Uterus (tissue), 4 donors: ENCODE measurements around the gene ARFGAP2. TPM values are rescaled to one million over a fixed set of nuclear protein-coding genes. Genes with fewer than 3 reads are reported as not detected.

Experiments
- DNase-seq, 2 donors: peaks; one replicate each; pipeline ENCODE4 v3.0.0-alpha.2; 2019 to 2020
- H3K27ac ChIP-seq, 2 donors: fragments of 200-600 bp; sonication (generic); 1 replicate in 1 of 2; 2 replicates in 1 of 2; pipeline ENCODE4 v1.5.1; 2016 to 2018
- H3K27me3 ChIP-seq, 2 donors: fragments of 200-600 bp; sonication (generic); one replicate each; pipeline ENCODE4 v1.5.1; 2018 to 2019; ENCODE audit warnings: control low read depth in 1 of 2
- H3K36me3 ChIP-seq, 2 donors: fragments of 200-600 bp; sonication (generic); one replicate each; pipeline ENCODE4 v1.5.1; 2019; ENCODE audit warnings: control low read depth in 1 of 2
- H3K4me1 ChIP-seq, 2 donors: fragments of 200-600 bp; sonication (generic); one replicate each; pipeline ENCODE4 v1.5.1; 2018 to 2019; ENCODE audit warnings: control low read depth in 1 of 2
- H3K4me3 ChIP-seq, 2 donors: fragments of 200-600 bp; sonication (generic); 1 replicate in 1 of 2; 2 replicates in 1 of 2; pipeline ENCODE4 v1.5.1; 2018 to 2019; ENCODE audit warnings: mild to moderate bottlenecking in 1 of 2
- H3K9me3 ChIP-seq, 2 donors: fragments of 200-600 bp; sonication (generic); one replicate each; pipeline ENCODE4 v1.5.1; 2019; ENCODE audit warnings: control low read depth in 1 of 2
- POLR2A ChIP-seq, 2 donors: fragments of 450-650 bp; IDR thresholded peaks; one replicate each; pipeline ENCODE4 v1.6.1; 2016; ENCODE audit warnings: antibody characterized with exemption in 2 of 2, mild to moderate bottlenecking in 1 of 2, moderate library complexity in 1 of 2
- intact Hi-C: fragments of 100-400 bp; cut with DNase I; formaldehyde crosslinking; loops from one replicate; pipeline ENCODE4 v1.15.1; 2023; ENCODE audit warnings: low total_unique reads
- total RNA-seq, 4 donors: library from RNA; depleted of rRNA in 3 of 4; stranded (reverse); fragments of >200 nt in 3 of 4; gene quantifications; one replicate each; pipeline versions ENCODE4 v1.1.0 to v1.2.4, GENCODE V29; 2014 to 2023
- TF ChIP-seq, protein P1 (sequence below), 4 experiments: fragments of 200-600 bp in 2 of 4; fragments of 450-650 bp in 2 of 4; sonication (generic) in 2 of 4; IDR thresholded peaks; one replicate each; pipeline ENCODE4 v1.5.1; 2016 to 2019; ENCODE audit warnings: antibody characterized with exemption in 4 of 4, mild to moderate bottlenecking in 2 of 4, moderate library complexity in 1 of 4
- donor health status: DM: yes; HTN: yes; CAD: no.

Gene ARFGAP2
- total RNA-seq, 4 donors from 2014 or later: 57.4 to 243 (median 151) TPM

- no peaks in the 10 kb centered on the region for H3K36me3 ChIP-seq
- TF ChIP-seq, protein P1, sequence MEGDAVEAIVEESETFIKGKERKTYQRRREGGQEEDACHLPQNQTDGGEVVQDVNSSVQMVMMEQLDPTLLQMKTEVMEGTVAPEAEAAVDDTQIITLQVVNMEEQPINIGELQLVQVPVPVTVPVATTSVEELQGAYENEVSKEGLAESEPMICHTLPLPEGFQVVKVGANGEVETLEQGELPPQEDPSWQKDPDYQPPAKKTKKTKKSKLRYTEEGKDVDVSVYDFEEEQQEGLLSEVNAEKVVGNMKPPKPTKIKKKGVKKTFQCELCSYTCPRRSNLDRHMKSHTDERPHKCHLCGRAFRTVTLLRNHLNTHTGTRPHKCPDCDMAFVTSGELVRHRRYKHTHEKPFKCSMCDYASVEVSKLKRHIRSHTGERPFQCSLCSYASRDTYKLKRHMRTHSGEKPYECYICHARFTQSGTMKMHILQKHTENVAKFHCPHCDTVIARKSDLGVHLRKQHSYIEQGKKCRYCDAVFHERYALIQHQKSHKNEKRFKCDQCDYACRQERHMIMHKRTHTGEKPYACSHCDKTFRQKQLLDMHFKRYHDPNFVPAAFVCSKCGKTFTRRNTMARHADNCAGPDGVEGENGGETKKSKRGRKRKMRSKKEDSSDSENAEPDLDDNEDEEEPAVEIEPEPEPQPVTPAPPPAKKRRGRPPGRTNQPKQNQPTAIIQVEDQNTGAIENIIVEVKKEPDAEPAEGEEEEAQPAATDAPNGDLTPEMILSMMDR (IDR thresholded peaks at IDR 0.05): no peak
- no peak for TF ChIP-seq POLR2A (IDR thresholded peaks at IDR 0.05)
- no peaks in the 10 kb centered on the region for H3K9me3 ChIP-seq
- intact Hi-C loops: no loop called here
- no peaks in the 10 kb centered on the region for H3K27me3 ChIP-seq
- H3K27ac ChIP-seq: no peak overlapping the region
- no peak overlapping the region for H3K4me3 ChIP-seq
- H3K4me1 ChIP-seq: no peaks in the 10 kb centered on the region
- no peak for DNase-seq
These were observed 44.2 kb downstream of the ARFGAP2 start for GRCh38 chr11:47132490-47132889.

DNA sequence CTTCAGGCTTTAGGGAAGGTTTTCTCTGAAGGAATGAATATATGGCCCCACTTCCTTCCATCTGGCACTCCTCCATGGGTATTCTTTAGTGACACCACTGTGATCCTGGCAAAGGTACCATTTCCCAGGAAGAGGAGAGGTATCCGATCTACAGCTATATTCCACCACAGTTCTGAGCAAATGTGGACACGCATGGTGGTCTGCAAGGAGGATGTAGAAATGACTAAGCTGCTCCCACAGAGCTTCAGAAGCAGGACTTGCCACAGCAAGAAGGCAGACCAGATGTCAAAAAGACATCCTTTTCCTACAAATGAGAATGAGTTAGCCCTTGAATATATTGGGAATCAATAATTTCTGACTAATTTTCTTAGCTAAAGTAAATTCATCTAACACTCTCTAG, 45.5 kb downstream of the ARFGAP2 start:
- TF ChIP-seq, protein P1 (IDR thresholded peaks at IDR 0.05): no peak
- TF ChIP-seq POLR2A (IDR thresholded peaks at IDR 0.05): no peak

DNA sequence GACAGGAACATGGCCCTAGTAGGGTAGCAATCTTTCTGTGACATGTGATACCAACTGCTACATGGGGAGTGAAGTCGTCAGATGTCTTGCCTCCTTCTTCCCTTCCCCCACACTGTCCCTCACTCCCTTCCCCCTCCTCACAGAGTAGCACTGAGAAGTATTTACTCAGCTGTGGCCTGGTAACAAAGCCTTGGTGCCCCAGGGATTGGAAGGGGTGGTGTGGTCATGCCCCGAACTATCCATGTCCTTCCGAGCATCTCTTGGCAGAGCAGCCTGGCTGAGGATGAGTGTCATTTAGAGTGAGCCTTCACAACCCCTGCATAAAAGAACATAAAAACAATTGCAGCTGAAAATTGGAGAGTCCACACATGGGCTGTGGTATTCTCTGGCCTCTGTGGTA, 46.1 kb downstream of the ARFGAP2 start:
- no peak for TF ChIP-seq POLR2A (IDR thresholded peaks at IDR 0.05)
- TF ChIP-seq, protein P1 (IDR thresholded peaks at IDR 0.05): no peak
- Histone ChIP-seq H3K4me1 (no peaks in the 10 kb centered on the region), H3K4me3 (no peak overlapping the region), H3K27me3 (no peaks in the 10 kb centered on the region), H3K36me3 (no peaks in the 10 kb centered on the region), H3K27ac (no peak overlapping the region), H3K9me3 (no peaks in the 10 kb centered on the region)
- intact Hi-C loops: no loop called here
- DNase-seq: no peak

More for the DNA sequence above, 45.5 kb downstream of the ARFGAP2 start:
- H3K36me3 ChIP-seq: no peaks in the 10 kb centered on the region
- H3K27me3 ChIP-seq: no peaks in the 10 kb centered on the region
- no peak overlapping the region for H3K27ac ChIP-seq
- H3K4me1 ChIP-seq: no peaks in the 10 kb centered on the region
- no peaks in the 10 kb centered on the region for H3K9me3 ChIP-seq
- DNase-seq: no peak
- intact Hi-C loops: no loop called here
- no peak overlapping the region for H3K4me3 ChIP-seq

DNA sequence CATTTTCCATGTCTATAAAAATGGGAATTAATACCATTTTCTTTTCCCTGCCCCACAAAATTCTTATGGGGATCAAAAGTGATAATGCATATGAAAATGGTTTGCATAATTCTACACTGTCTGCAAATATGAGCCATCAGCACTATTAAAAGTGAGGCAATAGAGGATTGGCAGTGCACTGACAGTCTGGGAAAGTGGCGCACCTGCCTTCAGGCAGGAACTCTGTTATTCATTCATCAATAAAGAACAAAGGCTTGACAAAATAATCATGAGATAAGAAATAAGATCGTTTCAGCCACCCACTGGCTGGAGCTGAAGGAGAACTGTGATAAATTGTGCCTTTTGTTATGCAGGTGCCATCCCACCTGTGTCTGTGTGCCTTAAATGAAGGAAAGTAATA, 49.5 kb downstream of the ARFGAP2 start:
- H3K27me3 ChIP-seq: no peaks in the 10 kb centered on the region
- no peaks in the 10 kb centered on the region for H3K9me3 ChIP-seq
- DNase-seq: no peak
- no peak overlapping the region for H3K4me3 ChIP-seq
- TF ChIP-seq, protein P1 (IDR thresholded peaks at IDR 0.05): no peak
- no peak for TF ChIP-seq POLR2A (IDR thresholded peaks at IDR 0.05)
- no peak overlapping the region for H3K27ac ChIP-seq
- intact Hi-C loops: no loop called here
- H3K4me1 ChIP-seq: no peaks in the 10 kb centered on the region
- H3K36me3 ChIP-seq: no peaks in the 10 kb centered on the region

GRCh38 chr11:47125083-47125482, 51.6 kb downstream of the ARFGAP2 start:
- no peaks in the 10 kb centered on the region for H3K9me3 ChIP-seq
- H3K4me1 ChIP-seq: no peaks in the 10 kb centered on the region
- DNase-seq: no peak
- H3K36me3 ChIP-seq: no peaks in the 10 kb centered on the region
- no peak overlapping the region for H3K4me3 ChIP-seq
- intact Hi-C loops: no loop called here
- no peak for TF ChIP-seq POLR2A (IDR thresholded peaks at IDR 0.05)
- TF ChIP-seq, protein P1 (IDR thresholded peaks at IDR 0.05): no peak
- no peaks in the 10 kb centered on the region for H3K27me3 ChIP-seq
- no peak overlapping the region for H3K27ac ChIP-seq
